NCI-H446 (cell line): ENCODE measurements around the gene RCAN3.
A peak's percentile ranks its signal among the peaks of the same experiment; 100 is the strongest.
"Not testable (repeated sequence)": the region's sequence is repeated elsewhere in the genome, so short reads cannot be mapped to it uniquely, and the experiment has no call there.

Source experiments
- DNase-seq, 2 experiments: peaks; one replicate each; lab custom pipeline; 2025; lab: John Stamatoyannopoulos, UW

Gene RCAN3

GRCh38 chr1:24486331-24487065 lies 16.1 kb upstream of the RCAN3 start:
- DNase-seq: no peak

GRCh38 chr1:24487455-24487854 lies 15.2 kb upstream of the RCAN3 start:
- DNase-seq: no peak

- DNase-seq: not testable (repeated sequence)
These were observed 14.5 kb upstream of the RCAN3 start for GRCh38 chr1:24488159-24488558.

GRCh38 chr1:24489674-24490073 lies 13.0 kb upstream of the RCAN3 start:
- no peak for DNase-seq

GRCh38 chr1:24490101-24490781 lies 12.4 kb upstream of the RCAN3 start:
- no peak for DNase-seq

GRCh38 chr1:24491577-24492360 lies 10.9 kb upstream of the RCAN3 start:
- no peak for DNase-seq

GRCh38 chr1:24492935-24493334 lies 9.7 kb upstream of the RCAN3 start:
- DNase-seq: not testable (repeated sequence)

- DNase-seq: no peak
These were observed 8.9 kb upstream of the RCAN3 start for GRCh38 chr1:24493785-24494184.

- no peak for DNase-seq
These were observed 4.0 kb upstream of the RCAN3 start for GRCh38 chr1:24498589-24498988.

- DNase-seq: no peak
These were observed 2.1 kb upstream of the RCAN3 start for GRCh38 chr1:24500448-24501048.

GRCh38 chr1:24501371-24502064 lies 1.1 kb upstream of the RCAN3 start:
- DNase-seq: no peak

- no peak for DNase-seq
These were observed 449 bp upstream of the RCAN3 start for GRCh38 chr1:24502065-24502708.

GRCh38 chr1:24503059-24503751 lies 569 bp downstream of the RCAN3 start:
- no peak for DNase-seq

- DNase-seq: no peak
These were observed 1.4 kb downstream of the RCAN3 start for GRCh38 chr1:24503870-24504523.

- DNase-seq: no peak
These were observed 1.9 kb downstream of the RCAN3 start for GRCh38 chr1:24504560-24504959.

- DNase-seq: peak in 1 of 2 experiments; percentile 24
These were observed 3.2 kb downstream of the RCAN3 start for GRCh38 chr1:24505816-24506215.

- DNase-seq: no peak
These were observed 4.2 kb downstream of the RCAN3 start for GRCh38 chr1:24506691-24507381.

GRCh38 chr1:24507405-24507804 lies 4.8 kb downstream of the RCAN3 start:
- DNase-seq: no peak

GRCh38 chr1:24508911-24509310 lies 6.3 kb downstream of the RCAN3 start:
- DNase-seq: no peak

- no peak for DNase-seq
These were observed 11.1 kb downstream of the RCAN3 start for GRCh38 chr1:24513706-24514105.
